Activated T-cell treated with anti-CD3 and anti-CD28 coated beads for 4 hours (primary cell): ENCODE measurements around the gene SLC39A9.

Experiments
- DNase-seq: peaks from one replicate; pipeline ENCODE4 v3.0.0-alpha.2; 2020

SLC39A9 gene

GRCh38 chr14:69398053-69398817, at the start of gene SLC39A9, which contains the start of gene ERH:
Gene SLC39A9 (plus strand): TSS chr14:69398692. CDS start chr14:69399370, 678 bp downstream.
Gene ERH (minus strand): TSS chr14:69398299. CDS start chr14:69398233, 66 bp downstream.
- DNase-seq = peak; percentile 91

- DNase-seq = no peak
Observed at GRCh38 chr14:69349091-69349777, 49.3 kb upstream of the SLC39A9 start.

GRCh38 chr14:69350892-69351291, 47.6 kb upstream of the SLC39A9 start:
- DNase-seq = no peak

GRCh38 chr14:69351385-69351784, 47.1 kb upstream of the SLC39A9 start:
- DNase-seq = no peak

- DNase-seq = no peak
Observed at GRCh38 chr14:69351911-69352310, 46.6 kb upstream of the SLC39A9 start.

GRCh38 chr14:69353168-69353567, 45.3 kb upstream of the SLC39A9 start:
- DNase-seq = no peak

GRCh38 chr14:69354383-69355153, 43.9 kb upstream of the SLC39A9 start:
- DNase-seq = peak; percentile 39

- no peak for DNase-seq
Observed at GRCh38 chr14:69355154-69355597, 43.3 kb upstream of the SLC39A9 start.

GRCh38 chr14:69355607-69356281, 42.7 kb upstream of the SLC39A9 start:
- DNase-seq = no peak

- no peak for DNase-seq
Observed at GRCh38 chr14:69356903-69357543, 41.5 kb upstream of the SLC39A9 start.

- DNase-seq = no peak
Observed at GRCh38 chr14:69357544-69358200, 40.8 kb upstream of the SLC39A9 start.

- no peak for DNase-seq
Observed at GRCh38 chr14:69358233-69358963, 40.1 kb upstream of the SLC39A9 start.

GRCh38 chr14:69358966-69359365, 39.5 kb upstream of the SLC39A9 start:
- no peak for DNase-seq

GRCh38 chr14:69360438-69361108, 37.9 kb upstream of the SLC39A9 start:
- no peak for DNase-seq

GRCh38 chr14:69363055-69363454, 35.4 kb upstream of the SLC39A9 start:
- DNase-seq = no peak

GRCh38 chr14:69363964-69364363, 34.5 kb upstream of the SLC39A9 start:
- DNase-seq = no peak

- DNase-seq = no peak
Observed at GRCh38 chr14:69364378-69364777, 34.1 kb upstream of the SLC39A9 start.

GRCh38 chr14:69366069-69366468, 32.4 kb upstream of the SLC39A9 start:
- no peak for DNase-seq

GRCh38 chr14:69366761-69367160, 31.7 kb upstream of the SLC39A9 start:
- no peak for DNase-seq

- DNase-seq = no peak
Observed at GRCh38 chr14:69368381-69368780, 30.1 kb upstream of the SLC39A9 start.
